Measurements from ENCODE around the gene HK3. TPM values are rescaled to one million over a fixed set of nuclear protein-coding genes. Genes with fewer than 3 reads are reported as not detected.
A peak's percentile ranks its signal among the peaks of the same experiment; 100 is the strongest.

Gene HK3
- total RNA-seq, 1 experiment from 2014 or later: 0.17 TPM

GRCh38 chr5:176935017-176935416 lies 35.9 kb upstream of the HK3 start:
- no peak for TF ChIP-seq FOXK1 (CRISPR knock-in tag; IDR thresholded peaks at IDR 0.05)
- no peak for TF ChIP-seq ATF3 (CRISPR knock-in tag; conservative IDR thresholded peaks at IDR 0.05)
- no peak for TF ChIP-seq TEAD4 (CRISPR knock-in tag; IDR thresholded peaks at IDR 0.05)
- TF ChIP-seq MXD4 (CRISPR knock-in tag; IDR thresholded peaks at IDR 0.05; ENCODE audit: borderline replicate concordance): no peak
- TF ChIP-seq OVOL2 (CRISPR knock-in tag; IDR thresholded peaks at IDR 0.05; ENCODE audit: borderline replicate concordance): no peak
- DNase-seq (ENCODE audit: low spot score) (no peak), ATAC-seq (no peak)
- Mint-ChIP-seq H3K9me3 (no peaks in the 10 kb centered on the region), H3K27ac (peak overlapping the region; percentile 0), H3K27me3 (ENCODE audit: low read depth) (no peaks in the 10 kb centered on the region), H3K36me3 (peaks cover 33% of the 10 kb centered on the region), H3K4me1 (no peaks in the 10 kb centered on the region), H3K4me3 (no peak overlapping the region)
- ChIA-PET POLR2A (no interaction called here), CTCF (no interaction called here)

- Mint-ChIP-seq H3K4me3 (no peak overlapping the region), H3K27me3 (ENCODE audit: low read depth) (no peaks in the 10 kb centered on the region), H3K36me3 (peaks cover 37% of the 10 kb centered on the region), H3K4me1 (no peaks in the 10 kb centered on the region), H3K9me3 (no peaks in the 10 kb centered on the region), H3K27ac (peak overlapping the region; percentile 0; the same call in 1 of the 2 replicates)
- ATAC-seq (no peak), DNase-seq (ENCODE audit: low spot score) (no peak)
- POLR2A ChIA-PET: no interaction called here
- TF ChIP-seq CDX4 (CRISPR knock-in tag; IDR thresholded peaks at IDR 0.05; ENCODE audit: borderline replicate concordance) (no peak), GRHL2 (CRISPR knock-in tag; IDR thresholded peaks at IDR 0.05; ENCODE audit: insufficient replicate concordance, severe bottlenecking) (no peak), SP1 (CRISPR knock-in tag; conservative IDR thresholded peaks at IDR 0.05) (no peak), ATF3 (CRISPR knock-in tag; conservative IDR thresholded peaks at IDR 0.05) (no peak), GABPB1 (CRISPR knock-in tag; IDR thresholded peaks at IDR 0.05) (no peak), MXD4 (CRISPR knock-in tag; IDR thresholded peaks at IDR 0.05; ENCODE audit: borderline replicate concordance) (no peak), RELA (CRISPR knock-in tag; IDR thresholded peaks at IDR 0.05; ENCODE audit: borderline replicate concordance) (no peak), MYBL2 (CRISPR knock-in tag; IDR thresholded peaks at IDR 0.05) (no peak)
- CTCF ChIA-PET: no interaction called here
Observed at GRCh38 chr5:176934309-176934930, 35.3 kb upstream of the HK3 start.

- ATAC-seq: no peak
- H3K4me1 Mint-ChIP-seq: no peaks in the 10 kb centered on the region
- H3K9me3 Mint-ChIP-seq: no peaks in the 10 kb centered on the region
- no peak overlapping the region for H3K4me3 Mint-ChIP-seq
- no peaks in the 10 kb centered on the region for H3K27me3 Mint-ChIP-seq (ENCODE audit: low read depth)
- H3K27ac Mint-ChIP-seq: no peak overlapping the region
- peaks cover 31% of the 10 kb centered on the region for H3K36me3 Mint-ChIP-seq
- ChIA-PET POLR2A (no interaction called here), CTCF (no interaction called here)
- no peak for DNase-seq (ENCODE audit: low spot score)
- TF ChIP-seq GTF2I (CRISPR knock-in tag; conservative IDR thresholded peaks at IDR 0.05) (no peak), MAX (CRISPR knock-in tag; IDR thresholded peaks at IDR 0.05) (no peak), ZMAT4 (CRISPR knock-in tag; IDR thresholded peaks at IDR 0.05) (no peak), ATF6 (CRISPR knock-in tag; IDR thresholded peaks at IDR 0.05) (no peak), PREB (CRISPR knock-in tag; IDR thresholded peaks at IDR 0.05; ENCODE audit: borderline replicate concordance) (no peak), SMAD4 (CRISPR knock-in tag; IDR thresholded peaks at IDR 0.05) (no peak), CREB1 (CRISPR knock-in tag; IDR thresholded peaks at IDR 0.05) (no peak), ELF4 (CRISPR knock-in tag; IDR thresholded peaks at IDR 0.05; ENCODE audit: low read depth) (no peak), MYBL2 (CRISPR knock-in tag; IDR thresholded peaks at IDR 0.05) (no peak), NR3C1 (CRISPR knock-in tag; conservative IDR thresholded peaks at IDR 0.05; ENCODE audit: low read depth) (no peak), ERG (CRISPR knock-in tag; IDR thresholded peaks at IDR 0.05) (no peak), E2F4 (CRISPR knock-in tag; IDR thresholded peaks at IDR 0.05; ENCODE audit: borderline replicate concordance, low read depth) (no peak), ZBTB21 (CRISPR knock-in tag; IDR thresholded peaks at IDR 0.05; ENCODE audit: borderline replicate concordance) (no peak), TEAD4 (CRISPR knock-in tag; IDR thresholded peaks at IDR 0.05) (no peak), FOXP1 (CRISPR knock-in tag; IDR thresholded peaks at IDR 0.05; ENCODE audit: borderline replicate concordance) (no peak), ZNF671 (CRISPR knock-in tag; IDR thresholded peaks at IDR 0.05) (no peak)
Observed at GRCh38 chr5:176929654-176930053, 30.5 kb upstream of the HK3 start.

Measured in WTC11 (cell line).